ENCODE results near the gene DDX54.

The DDX54 gene

DNA sequence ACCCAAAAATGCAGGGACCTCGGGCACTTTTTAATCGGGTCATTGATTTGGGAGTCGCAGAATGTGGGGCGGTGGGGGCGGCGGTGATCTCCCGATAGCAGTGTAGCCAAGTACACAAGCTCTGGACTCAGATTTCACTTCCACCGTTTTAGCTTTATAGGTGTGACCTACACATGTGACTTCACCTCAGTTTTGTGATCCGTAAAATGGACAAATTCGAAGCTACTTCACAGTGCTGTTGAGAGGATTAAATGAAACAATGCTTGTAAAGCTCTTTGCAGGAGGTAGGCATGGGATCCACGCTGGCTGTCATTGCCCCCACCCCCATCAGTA, 721 bp upstream of the DDX54 start:
- DNase-seq, result no peak

DNA sequence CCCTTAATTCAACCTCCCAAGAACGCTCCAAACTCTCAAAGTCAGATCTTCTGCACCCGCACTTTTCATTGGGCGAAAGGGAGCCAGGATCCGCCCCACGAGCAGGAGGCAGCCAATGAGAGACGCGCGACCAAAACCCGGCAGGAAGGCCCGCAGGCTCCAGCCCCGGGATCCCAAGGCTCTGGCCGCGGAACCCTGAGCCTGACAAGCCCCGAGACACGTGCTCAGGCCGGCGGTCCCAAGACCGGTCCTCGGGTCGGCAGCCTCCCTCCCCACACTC, 438 bp downstream of the DDX54 start:
- peak; percentile 90 for DNase-seq

DNA sequence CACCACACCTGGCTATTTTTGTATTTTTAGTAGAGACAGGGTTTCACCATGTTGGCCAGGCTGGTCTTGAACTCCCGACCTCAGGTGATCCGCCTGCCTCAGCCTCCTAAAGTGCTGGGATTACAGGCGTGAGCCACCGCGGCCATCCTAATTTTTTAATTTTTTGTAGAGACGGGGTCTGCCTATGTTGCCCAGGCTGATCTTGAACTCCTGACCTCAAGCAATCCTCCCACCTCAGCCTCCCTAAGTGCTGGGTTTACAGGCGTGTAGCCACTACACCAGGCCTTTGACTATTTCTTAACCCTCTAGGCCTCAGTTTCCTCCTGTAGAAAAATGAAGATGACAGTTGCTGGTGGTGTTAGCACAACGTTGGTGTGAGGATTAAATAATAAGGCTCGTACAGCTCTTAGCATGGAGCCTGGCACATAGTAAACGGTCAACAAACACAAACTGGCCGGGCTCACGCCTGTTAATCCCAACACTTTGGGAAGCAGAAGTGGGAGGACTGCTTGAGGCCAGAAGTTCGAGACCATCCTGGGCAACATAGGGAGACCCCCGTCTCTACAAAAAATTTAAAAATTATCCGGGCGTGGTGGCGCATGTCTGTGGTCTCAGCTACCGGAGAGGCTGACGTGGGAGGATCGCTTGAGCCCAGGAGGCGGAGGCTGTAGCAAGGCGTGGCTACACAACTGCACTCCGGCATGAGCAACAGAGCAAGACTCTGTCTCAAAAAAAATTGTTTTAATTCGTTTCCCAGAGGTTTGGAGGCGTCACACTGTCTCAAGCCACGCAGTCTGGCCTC, 979 bp downstream of the DDX54 start:
- DNase-seq, result no peak

DNA sequence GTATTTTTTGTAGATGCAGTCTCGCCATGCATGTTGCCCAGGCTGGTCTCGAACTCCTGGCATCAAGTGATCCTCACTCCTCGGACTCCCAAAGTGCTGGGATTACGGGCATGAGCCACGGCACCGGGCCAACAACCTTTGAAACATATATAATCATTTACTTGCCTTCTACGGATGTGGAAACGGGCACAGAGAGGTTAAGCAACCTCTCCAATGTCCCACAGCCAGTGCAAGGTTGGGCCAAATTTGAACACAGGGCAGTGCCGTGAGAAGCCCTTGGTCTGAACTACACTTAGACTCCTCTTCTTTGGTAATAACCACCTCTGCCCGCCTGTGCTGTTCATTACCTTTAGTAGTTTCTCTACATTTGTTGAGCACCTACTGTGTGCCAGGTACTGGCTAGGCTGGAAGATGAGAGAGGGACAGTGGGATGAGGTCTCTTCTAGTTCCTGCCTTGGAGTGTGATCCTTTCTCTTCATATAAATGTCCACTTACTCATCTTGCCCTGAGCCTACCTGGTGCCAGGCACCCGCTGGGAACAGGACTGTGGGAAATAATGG, 2.2 kb downstream of the DDX54 start:
- DNase-seq, result no peak

DNA sequence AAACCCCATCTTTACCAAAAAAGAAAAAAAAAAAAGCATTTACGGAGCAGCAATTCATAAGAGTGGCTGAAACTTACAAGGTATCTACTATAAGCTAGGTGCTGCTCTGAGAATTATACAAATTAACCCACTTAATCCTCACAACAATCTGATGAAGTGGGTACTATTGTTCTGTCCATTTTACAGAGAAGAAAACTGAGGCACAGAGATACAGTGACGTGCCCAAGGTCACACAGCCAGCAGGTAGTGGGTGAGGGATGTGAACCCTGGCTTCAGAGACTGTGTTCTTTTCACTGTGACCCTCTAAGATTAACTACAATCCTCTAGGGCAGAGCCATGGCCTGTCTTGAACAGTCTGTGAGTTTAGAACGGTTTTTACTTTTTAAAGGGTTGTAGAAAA, 3.3 kb downstream of the DDX54 start:
- DNase-seq, result no peak

DNA sequence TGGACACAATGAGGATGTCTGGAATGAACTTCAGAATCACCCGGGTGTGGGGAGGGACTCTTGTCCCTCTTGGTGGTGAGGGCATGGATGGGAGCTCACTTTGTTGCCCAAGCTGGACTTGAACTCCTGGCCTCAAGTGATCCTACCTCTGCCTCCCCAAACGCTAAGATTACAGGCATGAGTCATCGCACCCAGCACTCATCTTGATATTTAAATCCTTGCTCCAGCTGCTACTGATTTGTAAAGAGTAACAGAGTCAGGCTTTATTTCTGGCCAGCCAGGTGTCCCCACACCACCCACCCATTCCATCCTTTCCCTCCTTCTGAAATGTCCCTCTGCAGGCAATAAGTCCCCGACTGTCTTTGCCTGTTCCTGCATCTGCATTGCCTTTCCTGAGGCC, 4.9 kb downstream of the DDX54 start:
- no peak for DNase-seq

DNA sequence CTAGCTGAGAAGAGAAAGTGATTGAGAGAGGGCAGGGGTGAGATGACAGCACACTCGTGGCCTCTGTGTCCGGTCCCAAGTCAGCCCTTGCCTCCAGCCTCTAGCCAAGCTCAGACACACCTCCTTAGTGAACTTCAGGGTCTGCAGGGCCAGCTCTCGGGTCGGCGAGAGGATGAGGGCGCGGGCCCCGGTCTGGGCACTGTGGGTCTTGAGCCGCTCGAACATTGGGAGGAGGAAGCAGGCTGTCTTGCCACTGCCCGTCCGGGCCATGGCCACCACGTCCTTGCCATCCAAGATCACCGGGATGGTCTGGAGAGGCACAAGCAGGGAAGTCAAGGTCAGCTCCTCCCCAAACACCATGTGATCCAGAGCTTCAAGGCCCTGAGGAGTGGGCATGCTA, 6.3 kb downstream of the DDX54 start:
- no peak for DNase-seq

DNA sequence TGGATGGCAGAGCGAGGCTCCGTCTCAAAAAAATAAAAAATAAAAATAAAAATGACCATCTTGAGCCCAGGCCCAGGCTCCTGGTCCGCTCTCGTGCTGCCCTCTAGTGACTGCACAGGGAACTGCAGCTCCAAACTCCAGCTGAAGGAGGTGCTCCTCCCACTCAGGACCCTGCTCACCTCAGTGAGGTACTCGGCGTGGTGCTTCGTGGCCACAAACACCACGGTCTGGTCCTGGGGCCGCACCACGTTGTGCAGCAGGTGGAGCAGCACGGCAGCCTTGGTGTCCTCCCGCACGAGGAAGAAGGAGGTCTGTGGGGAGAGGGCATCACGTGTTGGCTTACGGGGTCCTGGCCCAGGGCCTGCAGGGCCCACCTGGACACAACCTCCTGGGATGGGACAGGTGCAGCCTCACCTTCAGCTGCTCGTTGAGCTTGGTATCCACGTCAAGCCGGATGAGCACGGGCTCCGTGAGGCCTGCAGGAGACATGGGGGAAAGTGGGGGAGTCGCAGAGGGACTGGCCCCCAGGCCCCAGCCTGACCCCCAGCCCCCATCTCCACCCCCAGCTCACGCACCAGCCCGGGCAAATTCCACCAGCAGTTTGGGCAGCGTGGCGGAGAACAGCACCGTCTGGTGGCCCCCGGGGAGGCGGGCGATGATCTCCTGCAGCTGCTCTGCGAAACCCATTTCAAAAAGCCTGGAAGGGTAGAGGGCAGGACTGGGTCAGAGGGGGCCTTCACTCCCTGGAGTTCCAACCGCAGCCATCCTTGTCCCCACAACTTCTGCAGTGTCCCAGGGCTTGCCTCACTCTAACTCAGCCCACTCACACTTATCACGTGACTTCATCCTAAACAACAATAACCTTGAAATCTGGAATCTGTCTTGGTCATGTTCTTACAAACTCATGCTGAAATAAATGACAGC, 10.6 kb downstream of the DDX54 start:
- peak; percentile 85 for DNase-seq

DNA sequence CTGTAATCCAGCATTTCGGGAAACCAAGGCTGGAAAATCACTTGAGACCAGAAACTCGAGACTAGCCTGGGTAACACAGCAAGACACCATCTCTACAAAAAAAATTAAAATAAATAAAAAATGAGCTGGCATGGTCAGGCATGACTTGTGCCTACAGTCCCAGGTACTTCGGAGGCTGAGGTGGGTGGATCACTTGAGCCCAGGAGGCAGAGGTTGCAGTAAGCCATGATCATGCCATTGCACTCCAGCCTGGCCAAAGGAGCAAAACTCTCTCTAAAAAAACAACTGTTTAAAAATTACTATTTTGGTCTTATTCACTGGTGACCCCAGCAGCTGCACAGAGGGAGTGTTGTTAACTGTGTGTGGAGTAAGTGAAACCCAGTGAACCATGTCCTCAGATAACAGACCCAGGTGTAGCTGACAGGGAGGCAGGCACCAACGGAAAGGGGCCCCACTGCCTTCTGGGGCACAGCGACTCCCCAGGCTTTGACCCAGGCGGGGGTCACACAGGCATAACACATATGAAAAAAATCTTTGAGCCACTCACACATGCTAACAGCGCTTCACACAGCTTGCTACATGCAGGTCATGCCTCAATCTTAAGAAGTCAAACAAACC, 12.1 kb downstream of the DDX54 start:
- no peak for DNase-seq

DNA sequence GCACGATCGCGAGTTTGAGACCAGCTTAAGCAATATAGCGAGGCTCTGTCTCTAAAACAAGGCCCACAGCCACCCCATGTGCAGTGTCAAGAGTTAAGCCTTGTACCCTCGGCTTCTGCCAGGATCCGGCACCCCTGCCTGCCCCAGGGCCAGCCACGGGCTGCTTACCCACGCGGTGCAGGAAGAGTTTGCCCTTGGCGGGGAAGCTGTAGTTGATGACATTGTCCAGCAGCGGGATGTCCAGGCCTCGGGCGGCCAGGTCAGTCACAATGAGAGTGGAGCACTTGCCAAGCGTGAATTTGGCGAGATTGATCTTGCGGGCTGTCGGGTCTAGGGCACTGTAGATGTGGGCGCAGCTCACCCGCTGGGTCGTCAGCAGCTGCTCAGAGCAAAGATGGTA, 13.1 kb downstream of the DDX54 start:
- DNase-seq, result no peak

DNA sequence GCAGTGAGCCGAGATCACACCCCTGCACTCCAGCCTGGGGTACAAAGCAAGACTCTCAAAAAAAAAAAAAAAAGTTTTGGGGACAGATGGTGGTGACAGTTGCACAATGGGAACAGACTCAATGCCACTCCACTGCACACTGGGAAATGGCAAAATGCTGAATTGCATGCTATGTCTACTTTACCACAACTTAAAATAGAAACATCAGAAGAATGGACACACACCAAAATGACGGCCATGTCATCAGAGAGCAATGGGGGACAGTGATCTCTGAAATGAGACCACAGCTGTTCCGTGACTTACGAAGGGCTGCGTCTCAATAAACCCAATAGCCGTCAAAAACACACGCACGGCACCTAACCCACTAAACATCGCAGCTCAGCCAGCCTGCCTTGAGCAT, 13.7 kb downstream of the DDX54 start:
- DNase-seq, result no peak

DNA sequence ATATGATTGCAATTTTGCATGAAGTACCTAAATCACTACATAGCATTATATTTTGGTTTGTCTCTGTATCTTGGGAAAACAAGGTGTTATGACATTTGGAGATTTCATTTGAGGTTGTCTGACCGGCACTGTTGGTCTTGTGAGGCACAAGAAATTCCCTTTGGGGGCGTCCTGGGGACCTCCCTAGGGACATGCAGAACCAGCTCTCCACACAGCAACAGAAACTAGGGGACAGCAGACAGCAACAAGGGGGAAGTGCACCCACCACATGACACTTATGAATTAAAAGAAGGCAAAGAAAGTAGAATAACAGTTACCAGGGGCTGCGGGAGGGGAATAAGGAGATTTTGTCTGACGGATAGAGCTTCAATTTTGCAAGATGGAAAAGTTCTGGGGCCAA, 14.4 kb downstream of the DDX54 start:
- no peak for DNase-seq

DNA sequence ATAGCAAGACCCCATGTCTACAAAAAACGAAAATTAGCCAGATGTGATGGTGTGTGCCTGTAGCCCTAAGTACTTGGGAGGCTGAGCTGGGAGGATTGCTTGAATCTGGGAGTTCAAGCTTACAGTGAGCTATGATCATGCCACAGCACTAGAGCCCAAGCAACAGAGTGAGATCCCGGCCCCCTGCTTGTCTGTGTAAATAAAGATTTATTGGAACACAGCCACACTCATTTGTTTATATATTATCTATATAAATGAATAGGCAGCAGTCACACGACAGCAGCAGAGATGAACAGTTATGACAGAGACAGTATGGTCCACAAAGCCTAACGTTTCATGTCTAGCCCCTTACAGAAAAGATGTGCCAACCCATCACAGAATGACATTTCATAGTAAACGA, 14.8 kb downstream of the DDX54 start:
- no peak for DNase-seq

DNA sequence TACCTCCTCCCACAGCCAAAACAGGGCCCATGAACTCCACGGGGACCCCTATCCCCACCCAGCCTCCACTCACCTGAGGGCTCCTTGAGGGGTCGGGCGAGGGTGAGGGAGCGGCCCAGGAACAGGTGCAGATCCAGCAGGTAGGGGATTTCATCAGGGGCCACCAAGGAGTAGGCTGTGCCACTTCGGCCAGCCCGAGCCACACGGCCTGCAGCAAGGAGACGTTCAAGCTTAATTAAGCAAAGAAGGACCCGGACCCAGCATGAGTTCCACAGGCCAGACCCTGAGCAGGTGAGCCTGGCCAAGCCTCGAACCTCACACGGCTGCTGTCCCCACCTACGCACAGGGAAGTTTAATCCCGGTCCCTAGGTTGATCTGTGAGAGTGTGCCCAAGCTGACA, 15.6 kb downstream of the DDX54 start:
- no peak for DNase-seq

DNA sequence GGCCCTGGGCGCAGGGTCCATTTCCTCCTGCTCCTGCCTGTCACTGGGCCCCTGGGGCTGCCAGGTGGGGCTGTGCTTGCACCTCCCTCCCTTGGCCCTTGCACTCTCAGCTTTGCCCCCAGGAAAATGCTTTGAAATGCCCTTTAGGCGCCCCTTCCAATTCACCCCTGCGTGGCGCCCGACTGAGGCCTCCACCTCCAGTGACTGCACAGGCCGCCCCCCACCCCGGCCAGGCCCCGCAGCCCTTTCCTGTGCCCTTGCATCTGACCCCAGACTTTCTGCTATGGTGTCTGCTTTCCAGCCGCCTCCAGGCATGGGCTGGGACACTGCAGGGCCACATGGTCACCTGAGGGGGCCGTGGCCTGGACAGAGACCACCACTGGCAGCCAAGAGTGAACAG, 17.4 kb downstream of the DDX54 start:
- DNase-seq, result no peak

DNA sequence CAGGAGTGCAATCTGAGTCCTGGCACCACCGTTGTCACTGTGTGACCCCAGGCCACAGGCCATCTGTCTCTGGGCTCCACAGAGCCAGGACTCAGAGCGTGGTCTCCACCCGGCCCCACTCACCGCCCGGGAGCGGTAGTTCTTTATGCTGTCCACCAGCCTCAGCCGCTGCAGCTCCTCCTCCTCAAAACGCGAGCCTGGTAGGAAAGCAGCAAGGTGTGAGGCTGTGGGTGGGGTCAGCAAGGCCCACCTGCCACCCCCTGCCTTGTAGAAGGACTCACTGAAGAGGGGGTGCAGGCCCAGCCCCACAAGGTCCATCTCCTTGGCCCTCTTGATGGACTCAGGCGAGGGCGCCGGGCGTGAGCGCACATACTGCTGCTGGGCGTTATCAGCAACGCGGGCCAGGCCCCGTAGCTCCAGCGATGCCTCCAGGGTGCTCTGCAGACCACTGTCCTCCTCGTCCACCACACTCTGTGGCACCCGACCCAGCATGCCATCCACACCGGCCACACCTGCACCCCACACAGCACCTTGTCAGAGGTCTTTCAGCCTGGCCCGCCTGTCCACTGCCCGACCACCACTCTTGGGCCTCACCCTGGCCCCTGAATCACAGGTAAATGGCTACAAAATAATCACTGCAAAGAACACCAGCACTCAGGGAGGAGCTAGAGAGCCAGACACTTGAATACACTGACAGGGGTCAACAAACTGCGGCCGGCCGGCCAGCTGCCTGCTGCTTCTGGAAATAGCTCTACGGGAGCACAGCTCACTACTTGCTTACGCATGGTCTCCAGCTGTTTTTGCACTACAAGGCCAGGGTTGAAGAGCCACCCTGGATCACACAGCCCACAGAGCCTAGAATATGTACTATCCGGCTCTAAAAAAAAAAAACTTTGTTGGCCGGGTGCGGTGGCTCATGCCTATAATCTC, 19.5 kb downstream of the DDX54 start:
- DNase-seq, result no peak

DNA sequence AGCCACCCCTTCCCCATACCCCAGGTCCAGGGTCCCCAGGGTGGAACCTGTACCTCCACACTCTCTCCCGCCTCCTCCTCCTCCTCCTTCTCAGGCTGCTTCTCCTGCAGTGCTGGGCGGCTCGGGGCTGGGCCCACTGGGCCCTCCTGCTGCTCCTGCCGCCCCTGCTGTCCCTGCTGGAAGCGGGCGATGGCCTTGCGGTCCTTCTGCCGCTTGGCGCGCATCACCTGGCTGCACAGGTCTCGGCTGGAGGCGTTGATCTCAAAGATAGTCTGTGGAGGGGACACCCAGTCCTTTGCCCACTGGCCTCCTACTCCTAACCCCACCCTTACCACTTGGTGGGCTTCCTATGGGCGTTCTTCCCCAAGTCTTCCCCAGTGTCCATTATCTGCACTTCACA, 21.3 kb downstream of the DDX54 start:
- no peak for DNase-seq

DNA sequence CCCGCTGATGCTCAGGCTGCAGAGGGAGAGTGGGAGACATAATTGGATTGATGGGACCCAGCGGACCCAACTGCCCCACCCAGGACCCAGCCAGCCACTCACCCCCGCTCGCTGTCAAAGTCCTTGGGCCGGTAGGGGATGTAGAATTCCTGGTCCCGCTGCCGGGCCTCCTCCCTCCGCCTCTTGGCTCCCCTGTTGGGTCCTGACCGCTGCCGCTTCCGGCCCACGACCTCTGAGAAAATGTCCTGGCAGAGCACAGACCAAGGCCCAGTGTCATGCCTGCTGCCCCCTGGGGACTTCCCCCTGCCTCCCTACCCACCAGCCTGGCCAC, 22.3 kb downstream of the DDX54 start:
- DNase-seq, result no peak

DNA sequence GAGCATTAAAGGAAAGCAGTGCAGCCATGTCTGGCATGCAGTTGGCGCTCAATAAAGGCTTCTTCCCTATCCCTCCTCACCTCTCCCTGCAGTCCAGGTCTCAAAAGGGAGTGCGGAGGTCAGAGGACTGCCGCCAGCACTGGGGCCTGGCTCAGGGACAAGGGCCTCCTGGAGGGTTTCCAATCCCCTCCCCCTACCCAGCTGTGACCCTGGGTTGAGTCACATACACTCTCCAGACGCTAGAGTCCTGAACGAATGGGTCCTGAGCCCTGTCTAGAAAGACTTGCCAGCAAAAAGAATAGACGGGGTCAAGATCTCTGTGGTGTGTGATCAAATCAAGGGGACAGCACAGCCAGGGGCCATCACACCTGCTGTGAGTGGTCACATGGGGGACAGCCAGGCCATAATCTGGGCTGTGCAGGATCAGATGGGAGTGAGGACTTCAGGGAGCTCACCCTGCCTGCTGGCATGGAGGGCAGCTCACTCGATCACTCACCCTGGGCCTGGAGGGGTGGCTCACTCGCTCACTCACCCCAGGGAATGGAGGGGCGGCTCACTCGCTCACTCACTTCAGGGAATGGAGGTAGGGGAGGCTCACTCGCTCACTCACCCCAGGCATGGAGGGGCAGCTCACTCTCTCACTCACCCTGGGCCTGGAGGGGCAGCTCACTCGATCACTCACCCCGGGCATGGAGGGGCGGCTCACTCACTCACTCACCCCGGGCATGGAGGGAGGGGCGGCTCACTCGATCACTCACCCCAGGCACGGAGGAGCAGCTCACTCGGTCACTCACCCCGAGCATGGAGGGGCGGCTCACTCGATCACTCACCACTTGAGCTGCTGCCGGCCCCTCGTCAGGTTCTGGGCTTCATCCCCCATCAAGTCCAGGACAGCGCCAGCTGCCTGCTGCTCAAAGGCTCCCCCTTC, 22.9 kb downstream of the DDX54 start:
- no peak for DNase-seq

DNA sequence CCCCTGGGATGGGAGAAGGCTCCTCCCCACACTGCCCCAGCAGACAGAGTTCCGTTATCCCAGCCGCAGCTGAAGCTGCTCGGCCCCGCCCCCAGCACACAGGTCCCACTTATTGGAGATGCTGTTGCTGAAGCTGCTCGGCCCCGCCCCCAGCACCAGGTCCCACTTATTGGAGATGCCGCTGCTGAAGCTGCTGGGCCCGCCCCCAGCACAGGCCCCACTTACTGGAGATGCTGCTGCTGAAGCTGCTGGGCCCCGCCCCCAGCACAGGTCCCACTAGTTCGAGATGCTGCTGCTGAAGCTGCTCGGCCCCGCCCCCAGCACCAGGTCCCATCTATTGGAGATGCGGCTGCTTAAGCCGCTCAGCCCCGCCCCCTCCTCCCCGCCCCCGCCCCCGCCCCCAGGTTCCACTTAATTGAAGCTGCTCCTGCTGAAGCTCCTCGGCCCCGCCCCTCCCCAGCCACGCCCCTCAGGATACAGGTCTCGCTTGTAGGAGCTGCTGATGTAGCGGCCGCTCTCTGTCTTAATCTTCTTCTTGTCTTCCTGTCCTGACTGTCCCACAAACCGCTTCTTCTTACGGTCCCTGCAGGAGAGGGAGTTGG, 23.8 kb downstream of the DDX54 start:
- no peak for DNase-seq

DNA sequence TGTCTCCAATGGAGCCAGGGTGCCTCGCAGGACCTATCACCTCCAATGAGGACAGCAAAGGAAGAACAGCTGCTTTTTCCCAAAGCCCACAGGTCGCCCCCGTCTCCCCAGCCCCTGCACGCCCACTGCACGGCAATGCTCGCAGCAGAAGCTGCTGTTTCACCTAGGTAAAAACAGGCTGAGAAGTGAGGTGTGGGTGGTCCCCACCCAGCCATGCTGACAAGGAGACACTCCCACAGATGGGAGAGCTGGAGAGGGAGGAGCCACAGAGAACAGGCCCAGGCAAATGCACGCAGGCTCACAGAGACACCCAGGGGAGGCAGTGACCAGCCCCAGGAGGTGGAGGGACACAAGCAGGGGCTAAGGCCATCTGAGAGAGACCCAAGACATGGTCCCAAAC, 25.3 kb downstream of the DDX54 start:
- DNase-seq, result no peak
